HS-5 (cell line): Measurements from ENCODE around the gene RELT.

ENCODE experiments used
- DNase-seq: peaks from one replicate; pipeline ENCODE4 v3.0.0-alpha.2; 2012; ENCODE audit warnings: low read depth

RELT gene

DNA sequence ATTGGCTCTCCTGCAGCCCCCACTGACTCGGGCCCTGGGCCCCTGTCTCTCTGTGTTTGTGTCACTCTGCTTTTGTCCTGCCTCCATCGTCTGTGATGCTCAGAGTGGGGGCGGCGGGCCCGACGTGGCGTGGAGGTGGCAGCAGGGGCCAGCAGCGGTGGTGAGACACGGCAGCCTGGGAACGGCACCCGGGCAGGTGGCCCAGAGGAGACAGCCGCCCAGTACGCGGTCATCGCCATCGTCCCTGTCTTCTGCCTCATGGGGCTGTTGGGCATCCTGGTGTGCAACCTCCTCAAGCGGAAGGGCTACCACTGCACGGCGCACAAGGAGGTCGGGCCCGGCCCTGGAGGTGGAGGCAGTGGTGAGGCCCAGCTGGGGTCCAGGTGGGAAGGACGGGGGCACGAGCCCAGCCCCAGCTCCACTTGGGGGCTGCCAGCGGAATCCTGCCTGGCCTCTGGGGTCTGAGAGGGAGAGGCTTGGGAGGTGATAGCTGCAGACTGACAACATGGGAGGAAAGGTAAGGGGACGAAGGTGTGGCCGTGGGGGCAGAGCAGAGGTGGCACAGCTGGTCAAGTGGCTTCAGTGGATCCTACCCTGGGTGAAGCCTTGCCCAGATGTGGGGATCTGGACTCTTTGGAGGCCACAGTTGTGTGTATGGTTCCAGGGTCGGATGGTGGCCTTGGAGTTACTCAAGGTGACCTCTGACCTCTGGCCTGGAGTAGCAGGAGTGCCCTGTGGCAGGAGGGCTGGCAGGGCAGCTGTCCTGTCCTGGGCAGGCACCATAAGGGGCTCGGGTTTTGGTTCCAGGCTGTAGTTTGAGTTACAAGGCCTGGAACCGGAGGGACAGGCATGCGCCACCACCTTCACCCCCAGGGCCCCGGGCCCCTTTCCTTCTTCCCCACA lies 16.2 kb downstream of the RELT start:
- no peak for DNase-seq

DNA sequence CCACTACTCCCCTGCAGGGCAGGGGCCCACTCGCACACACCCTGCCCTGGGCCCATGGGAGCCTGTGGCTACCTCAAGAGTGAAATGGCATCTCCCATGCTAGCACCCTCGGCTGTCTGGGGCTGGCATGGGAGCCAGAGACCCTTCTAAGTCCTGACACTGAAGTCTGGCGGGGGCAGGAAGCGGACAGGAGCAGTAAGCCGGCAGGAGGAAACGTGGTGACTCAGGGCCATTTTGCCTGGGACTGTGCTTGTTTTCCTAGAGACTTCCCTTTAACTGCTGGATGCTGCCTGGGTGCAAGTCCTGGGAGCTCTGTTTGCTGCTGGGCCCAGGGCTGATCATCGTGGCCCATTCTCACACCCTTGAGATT lies 16.8 kb downstream of the RELT start:
- DNase-seq = no peak

DNA sequence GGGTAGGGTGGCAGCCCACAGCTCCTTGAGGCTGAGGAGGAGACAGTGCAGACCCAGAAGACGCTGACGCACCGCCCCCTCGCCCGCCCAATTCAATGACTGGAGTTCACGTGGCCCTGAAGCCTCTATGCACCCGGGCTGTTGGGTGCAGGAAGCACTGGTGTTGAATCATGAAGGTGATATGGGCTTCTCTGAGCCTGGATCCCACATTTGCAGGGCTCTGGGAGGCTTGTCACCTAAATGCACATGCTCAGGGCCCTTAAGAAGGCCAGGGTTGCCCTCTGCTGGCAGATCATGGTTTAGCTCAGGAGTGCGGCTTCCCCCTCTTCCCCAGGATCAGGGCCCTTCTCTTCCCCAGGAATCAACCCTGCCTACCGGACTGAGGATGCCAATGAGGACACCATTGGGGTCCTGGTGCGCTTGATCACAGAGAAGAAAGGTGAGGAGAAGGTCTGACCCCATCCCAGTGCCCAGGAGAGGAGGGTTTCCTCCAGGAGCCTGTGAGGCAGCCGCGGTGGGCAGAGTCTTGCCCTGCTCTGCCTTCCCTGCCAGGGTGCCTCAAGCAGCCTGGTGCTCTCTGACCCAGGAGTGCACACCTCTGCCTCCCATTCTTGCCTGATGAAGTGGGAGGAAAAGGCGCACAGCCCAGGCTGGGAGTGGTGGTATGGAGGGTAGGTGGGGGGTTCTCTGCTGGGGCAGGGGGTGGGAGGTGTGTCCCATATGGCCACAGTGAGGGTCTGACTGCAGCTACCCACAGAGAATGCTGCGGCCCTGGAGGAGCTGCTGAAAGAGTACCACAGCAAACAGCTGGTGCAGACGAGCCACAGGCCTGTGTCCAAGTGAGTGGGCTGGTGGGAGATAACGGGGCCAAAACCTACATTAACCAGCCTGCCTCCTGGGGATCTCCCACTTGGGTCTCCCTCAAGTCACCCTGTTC lies 17.5 kb downstream of the RELT start:
- peak; percentile 23 for DNase-seq

DNA sequence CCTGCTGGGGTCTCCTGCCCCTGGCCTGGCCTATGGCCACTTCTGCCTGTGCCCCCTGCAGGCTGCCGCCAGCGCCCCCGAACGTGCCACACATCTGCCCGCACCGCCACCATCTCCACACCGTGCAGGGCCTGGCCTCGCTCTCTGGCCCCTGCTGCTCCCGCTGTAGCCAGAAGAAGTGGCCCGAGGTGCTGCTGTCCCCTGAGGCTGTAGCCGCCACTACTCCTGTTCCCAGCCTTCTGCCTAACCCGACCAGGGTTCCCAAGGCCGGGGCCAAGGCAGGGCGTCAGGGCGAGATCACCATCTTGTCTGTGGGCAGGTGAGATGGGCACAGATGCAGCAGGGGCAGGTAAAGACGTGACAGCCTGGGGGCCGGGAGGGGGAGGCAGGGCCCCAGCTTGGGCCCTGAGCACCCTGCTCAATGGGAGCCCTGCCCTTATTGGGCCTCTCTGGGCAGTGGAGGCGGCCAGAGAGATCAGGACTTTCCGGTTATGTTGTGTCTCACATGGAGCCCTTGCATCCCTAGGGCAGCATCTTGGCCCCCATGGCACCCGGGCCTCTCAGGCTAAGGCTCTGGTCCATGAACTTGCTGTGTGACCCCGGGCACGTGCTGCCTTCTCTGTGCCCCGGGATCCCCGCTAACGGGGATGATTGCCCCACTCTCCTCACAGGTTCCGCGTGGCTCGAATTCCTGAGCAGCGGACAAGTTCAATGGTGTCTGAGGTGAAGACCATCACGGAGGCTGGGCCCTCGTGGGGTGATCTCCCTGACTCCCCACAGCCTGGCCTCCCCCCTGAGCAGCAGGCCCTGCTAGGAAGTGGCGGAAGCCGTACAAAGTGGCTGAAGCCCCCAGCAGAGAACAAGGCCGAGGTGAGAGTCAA lies 18.5 kb downstream of the RELT start:
- no peak for DNase-seq

DNA sequence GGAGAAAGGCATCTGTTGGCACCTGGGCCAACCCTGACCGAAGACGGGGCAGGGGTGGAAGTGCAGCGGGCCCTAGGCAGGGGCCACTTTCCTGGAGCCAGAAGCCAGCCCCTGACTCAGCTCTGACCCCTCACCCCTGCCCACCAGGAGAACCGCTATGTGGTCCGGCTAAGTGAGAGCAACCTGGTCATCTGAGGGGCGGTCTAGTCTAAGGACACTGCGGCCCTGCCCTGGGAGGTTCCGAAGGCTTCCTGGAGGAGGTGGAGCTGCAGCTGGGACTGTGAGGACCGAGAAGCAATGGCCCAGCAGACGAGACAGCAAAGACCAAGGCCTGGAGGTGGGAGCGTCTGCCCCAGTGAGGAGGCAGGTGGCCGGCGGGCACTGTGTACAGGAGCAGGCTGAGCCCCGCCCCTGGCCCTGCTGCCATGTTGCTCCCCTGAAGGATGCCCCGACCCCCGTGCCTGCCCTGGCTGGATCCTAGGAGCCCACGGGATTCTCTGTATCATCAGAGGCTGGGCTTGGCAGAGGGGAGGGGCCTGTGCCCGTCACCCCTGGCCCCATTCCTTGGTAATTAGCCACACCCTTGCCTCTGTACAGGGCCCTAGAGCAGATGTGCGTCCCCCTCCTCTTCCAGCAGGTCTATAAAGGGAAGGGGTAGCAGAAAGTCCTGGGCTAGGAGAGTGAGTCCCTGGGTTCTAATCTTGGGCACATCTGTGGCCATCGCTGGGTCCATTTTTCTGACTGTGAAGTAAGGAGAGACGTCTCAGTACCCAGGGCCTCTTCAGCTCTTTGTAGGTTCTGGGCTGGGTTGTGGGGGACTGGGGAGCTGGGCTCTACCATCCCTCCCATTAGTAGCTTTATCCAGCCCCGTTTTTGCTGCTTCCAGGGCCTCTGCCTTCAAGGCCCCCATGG lies 19.4 kb downstream of the RELT start:
- no peak for DNase-seq

DNA sequence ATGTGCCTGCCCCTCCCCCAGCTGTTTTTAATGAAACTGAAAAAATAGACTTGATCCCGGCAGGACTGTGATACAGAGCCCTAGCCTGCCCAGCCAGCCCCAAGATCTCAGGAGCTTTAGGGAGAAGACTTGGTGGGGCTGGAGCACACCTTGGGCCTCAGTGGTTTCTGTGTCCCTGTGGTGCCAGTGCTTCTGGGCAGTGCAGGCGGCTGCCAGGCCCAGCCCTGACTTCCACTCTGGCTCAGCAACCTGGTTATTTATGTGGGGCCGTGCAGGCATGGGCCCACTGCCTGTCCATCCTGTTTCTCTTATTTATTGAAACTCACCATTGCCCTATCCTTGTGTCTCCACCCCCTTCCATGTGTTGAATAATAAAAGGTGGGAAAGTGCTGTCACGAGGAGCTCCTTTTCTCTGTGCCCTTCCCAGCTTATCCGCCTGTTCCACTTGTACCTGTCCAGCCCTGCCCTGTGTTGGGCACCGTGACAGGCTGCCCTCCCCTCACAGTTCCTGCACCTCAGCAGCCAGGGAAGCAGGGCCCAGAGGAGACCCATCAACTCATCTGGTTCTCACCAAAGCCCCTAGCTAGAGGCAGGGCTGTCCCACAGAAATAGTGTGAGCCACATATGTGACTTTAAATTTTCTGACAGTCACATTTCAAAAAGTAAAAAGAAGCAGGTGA lies 20.2 kb downstream of the RELT start:
- DNase-seq = no peak

DNA sequence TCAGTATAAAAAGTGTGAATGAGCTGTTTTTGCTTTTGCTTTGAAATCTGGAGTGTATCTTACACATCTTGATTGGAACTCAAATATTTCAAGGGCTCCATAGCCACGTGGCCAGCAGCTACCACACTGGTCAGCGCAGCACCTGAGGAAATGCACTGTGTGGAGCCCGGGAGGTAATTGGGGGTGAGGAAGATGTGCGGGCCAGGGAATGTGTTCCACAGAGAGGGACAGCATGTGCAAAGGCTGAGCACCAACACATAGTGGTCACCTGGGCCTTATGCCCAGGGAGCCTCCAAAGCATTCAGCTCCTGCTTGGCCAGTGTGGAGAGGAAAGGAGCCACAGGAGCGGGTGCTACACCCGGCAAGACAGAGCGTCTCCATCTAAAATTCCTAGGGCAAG lies 20.8 kb downstream of the RELT start:
- DNase-seq = no peak

DNA sequence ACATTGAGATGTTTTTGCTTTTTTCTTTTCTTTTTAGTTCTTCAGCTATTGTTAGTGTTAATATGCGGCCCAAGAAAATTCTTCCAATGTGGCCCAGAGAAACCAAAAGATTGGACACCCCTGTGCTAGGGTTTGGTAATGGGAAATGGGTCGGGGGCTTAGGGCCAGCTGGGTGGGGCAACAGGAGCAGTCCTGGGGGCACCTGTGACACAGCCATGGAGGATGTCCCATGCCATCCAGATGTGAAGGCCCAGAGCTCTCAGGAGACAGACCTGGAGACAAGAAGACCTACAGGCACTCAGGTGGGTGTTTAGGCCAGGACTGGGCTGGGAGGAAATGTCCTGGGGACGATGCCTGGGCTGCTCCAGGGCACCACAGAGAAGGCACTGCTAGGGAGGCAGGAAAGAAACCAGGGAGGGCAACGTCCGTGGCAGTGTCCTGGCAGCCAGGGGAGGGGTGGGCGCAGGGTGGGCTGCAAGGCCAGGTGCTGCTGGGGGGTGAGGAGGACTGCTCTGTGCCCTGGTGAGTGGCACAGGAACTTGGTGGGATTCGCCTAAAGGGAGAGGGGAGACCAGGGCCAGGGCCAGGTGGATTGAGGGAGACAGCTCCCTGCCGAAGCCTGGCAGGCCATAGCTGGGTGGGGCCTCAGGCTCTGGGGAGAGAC lies 21.4 kb downstream of the RELT start:
- DNase-seq = no peak

DNA sequence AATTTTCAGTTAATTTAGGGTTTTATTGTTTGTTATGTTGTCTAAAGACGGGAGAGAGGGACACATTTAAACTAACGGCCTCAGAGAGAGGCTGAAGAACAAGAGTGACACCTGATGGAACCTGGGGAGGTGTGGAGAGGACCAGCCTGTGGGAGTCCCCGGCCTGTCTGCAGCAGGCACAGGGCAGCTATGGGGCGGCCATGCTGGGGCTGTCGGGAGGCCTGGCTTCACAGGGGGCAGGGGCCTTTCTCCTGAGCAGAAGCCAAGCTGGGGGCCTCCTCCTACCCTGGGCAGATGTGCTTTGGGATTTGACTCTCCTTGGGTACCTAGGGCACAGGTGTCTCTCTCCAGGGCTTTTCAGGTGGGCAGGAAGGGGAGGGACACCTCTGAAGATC lies 21.9 kb downstream of the RELT start:
- DNase-seq = no peak

DNA sequence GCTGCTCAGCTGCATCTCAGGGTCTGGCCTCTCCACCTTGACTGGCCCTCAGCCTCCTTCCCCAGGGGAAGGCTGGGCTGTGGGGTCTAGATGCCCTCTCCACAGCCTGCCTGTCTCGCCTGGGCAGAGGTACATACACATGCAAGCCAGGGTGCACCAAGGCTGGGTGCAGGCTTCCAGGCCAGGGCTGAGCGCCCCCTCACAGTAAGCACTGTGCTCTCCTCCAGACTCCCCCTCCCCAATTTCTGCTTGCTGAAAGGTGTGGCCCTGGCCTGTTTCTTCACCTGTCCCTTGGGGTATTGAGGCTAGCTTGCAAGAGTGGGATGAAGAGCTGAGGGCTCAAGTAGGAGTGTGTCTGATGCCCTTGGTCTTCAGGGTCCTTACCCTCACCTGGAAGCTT lies 22.5 kb downstream of the RELT start:
- no peak for DNase-seq

DNA sequence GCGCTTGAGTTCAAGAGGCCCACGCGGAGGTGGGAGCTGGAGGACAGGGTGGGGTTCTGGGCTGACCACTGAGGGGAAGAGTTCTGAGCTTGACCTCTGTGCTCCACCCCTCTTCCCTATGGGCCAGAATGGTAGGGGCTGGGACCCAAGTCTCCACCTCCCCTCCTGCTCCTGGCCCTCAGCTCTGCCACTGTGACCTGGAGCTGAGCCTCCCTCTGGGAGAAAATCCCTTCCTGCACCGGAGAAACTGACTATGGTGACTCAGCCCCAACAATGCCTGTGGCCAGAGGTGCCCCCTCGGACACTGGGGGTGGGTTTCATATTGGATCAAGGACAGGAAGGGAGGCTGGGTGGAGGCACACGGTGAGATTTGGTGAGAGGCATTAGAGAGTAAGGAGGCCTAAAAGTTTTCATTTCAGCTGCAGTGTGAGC lies 23.0 kb downstream of the RELT start:
- no peak for DNase-seq

DNA sequence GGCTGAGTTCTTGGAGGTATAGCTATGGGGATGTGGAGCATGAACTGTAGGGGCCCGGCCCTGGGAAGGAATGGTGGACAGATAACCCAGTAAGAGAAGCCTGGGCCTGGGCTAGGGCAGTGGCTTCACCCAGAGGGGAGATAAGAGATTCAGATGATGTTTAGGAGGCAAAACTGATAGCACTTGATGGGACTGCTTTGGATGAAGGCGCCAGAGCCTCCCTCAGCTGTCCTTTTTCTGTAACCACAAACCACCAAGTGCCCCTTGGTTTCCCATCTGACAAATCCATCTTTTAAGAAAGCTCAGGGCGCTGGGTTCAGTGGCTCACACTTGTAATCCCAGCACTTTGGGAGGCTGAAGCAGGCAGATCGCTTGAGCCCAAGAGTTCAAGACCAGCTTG lies 23.4 kb downstream of the RELT start:
- no peak for DNase-seq

DNA sequence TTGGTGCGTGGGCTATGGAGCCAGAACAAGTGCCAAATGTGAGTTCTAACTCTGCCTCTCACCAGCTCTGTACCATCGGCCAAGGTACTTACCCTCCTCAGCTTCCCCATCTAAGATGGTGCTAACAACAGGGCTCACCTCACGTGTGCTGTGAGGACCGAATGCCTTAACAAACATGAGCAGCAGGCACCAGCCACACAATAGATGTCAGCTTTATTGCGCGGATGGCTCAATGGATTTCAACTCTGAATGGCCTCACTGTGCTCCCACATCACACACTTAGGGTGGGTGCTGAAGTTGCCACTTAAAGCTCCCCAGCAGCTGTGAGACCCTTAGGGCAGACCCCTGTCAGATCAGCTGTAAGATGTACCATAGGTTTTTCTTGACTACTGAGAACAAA lies 24.1 kb downstream of the RELT start:
- no peak for DNase-seq

DNA sequence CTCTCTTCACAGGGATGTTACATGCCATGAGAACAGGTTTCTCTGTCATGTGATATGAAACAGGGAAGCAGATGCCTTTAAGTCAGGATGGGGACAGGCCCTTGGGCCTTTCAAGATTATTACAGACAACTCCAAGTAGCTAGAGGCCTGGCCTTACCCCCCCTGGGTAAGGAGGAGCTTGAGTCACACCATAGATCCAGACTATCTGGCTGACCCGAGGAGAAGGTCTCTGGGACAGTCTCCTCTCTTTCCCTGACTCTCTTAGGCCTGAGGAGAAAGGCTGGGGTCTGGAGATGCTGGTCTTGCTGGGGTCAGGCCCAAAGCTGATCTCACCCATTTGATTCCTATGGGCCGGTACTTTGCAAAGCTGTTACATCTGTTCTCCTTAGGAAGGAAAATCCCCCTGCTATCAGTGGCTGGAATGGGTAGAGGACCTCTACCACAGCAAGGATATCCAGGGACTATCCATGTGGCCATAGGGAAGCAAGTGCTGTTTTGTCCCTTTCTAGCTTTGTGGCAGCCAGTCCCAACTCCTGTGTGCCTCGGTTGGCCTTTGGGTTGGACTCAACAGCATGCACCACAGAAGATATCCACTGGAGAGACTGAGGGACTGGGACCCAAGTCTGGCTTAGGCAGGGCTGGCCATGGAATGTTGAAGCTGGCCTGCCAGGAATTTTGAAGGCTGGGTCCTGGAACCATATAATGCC lies 25.2 kb downstream of the RELT start:
- no peak for DNase-seq

DNA sequence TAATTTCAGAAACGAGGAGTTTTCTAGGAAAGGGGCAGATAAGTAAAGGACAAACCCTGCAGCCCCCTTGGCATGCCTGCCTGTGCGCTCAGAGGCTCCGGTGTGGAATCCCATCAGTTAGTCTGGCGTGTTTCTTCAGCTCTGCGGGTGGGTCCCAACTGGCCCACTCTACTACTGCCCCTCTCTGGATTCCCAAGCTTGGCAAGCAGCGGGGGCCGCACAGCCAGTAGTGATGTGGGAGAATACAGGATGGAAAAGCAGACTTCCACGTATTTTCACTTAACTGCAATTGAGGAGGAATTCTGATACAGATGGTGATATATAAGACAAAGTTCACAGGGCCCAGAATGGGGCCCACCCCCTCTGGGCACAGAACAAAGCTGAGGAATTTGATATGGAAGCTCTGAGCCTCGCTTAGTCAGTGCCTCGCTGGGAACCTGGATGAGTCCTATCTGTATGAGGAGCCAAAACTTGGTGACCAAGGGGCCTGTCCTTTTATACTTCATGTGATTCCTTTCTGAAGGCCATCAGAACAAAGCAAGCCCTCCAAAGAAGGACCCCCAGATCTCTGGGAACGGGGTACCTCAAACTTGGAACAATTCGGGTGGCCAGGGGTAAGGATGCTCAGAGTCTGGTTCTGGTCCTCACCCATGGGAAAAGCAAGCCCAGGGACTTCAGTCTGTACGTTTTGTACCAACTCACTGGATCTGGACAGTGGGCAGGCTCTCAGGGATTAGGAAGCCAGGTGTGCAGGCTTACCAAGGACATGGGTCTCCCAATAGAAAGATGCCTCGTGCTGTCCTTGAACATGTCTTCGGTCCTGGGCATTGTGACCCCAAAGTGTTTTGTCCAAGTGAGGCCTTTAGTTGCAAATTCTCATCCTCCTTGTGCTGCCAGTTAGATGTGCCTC lies 26.0 kb downstream of the RELT start:
- DNase-seq = no peak

DNA sequence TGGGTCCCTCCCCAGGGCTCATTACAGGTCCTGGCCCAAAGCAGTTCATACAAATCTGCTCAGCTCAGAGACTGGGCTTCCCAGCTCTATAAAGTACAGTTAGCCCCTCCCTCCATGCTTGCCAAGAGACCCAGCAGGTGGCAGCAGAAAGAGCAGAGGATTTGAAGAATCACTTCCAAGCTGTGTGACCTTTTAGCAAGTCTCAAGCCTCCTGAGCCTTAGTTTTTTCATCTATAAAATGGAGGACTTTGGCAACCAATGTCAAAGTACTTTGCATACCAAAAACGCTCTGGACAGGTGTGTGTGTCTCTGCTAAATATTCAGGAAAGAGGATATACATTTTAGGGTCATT lies 26.6 kb downstream of the RELT start:
- no peak for DNase-seq

DNA sequence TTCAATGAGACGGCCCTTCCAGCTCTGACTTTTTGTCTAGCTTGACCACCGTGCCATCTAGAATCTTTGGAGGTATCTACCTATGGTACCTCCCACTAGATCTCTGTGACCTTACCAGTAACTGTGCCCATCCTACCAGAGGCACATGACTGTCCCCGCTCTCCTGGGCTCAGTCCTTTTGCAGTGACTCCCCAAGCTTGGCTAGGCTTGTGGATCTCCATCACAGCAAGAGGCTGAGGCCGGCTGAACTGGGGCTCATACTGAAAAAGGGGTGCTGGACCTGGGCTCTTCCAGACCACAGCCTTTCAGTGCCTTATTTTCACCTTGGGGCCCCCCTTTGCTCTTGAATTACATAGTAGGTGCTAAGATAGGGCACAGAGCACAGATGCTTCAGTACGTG lies 27.3 kb downstream of the RELT start:
- DNase-seq = no peak

DNA sequence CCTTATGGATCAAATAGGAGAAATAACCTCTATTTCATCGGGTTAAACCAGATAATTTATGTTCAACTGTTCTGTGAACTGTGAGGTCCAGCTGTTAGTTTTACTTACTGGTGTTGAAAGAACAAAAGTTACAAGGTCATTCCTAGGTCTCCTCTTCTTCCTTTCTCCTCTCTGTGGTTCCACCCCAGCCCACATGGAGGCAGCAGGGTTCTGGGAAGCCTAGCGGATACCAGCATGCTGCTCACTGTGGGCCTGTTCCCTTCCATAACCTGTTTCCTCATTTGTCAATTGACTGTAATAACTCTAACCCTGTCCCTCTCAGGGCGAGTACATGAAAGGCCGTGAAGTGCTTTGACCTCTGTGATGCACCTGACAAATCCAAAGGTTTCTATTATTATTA lies 27.8 kb downstream of the RELT start:
- DNase-seq = no peak
